Liver (tissue), 9 donors: ENCODE data around the gene CTNS. TPM values are rescaled to one million over a fixed set of nuclear protein-coding genes. Genes with fewer than 3 reads are reported as not detected.

ENCODE experiments used
- DNase-seq: peaks from one replicate; pipeline ENCODE4 v3.0.0-alpha.2; 2017; ENCODE audit warnings: low spot score
- H3K27ac ChIP-seq, 2 donors: one replicate each; pipeline ENCODE4 v1.7.0; 2013; ENCODE audit warnings: inconsistent platforms in 2 of 2, low read length in 2 of 2, control low read depth in 1 of 2, low read depth in 1 of 2, mild to moderate bottlenecking in 1 of 2
- H3K27me3 ChIP-seq, 4 donors: one replicate each; pipeline versions ENCODE4 v1.6.1 to v1.7.0; 2013; ENCODE audit warnings: low read length in 3 of 4, inconsistent platforms in 1 of 4, mild to moderate bottlenecking in 1 of 4, moderate library complexity in 1 of 4; ENCODE audit not compliant: control insufficient read depth in 4 of 4, insufficient read depth in 4 of 4
- H3K36me3 ChIP-seq, 4 donors: one replicate each; pipeline versions ENCODE4 v1.6.1 to v1.7.0; 2013; ENCODE audit warnings: low read length in 3 of 4, mild to moderate bottlenecking in 3 of 4, low read depth in 1 of 4, moderate library complexity in 1 of 4; ENCODE audit not compliant: control insufficient read depth in 4 of 4, insufficient read depth in 3 of 4
- H3K4me1 ChIP-seq, 4 donors: one replicate each; pipeline versions ENCODE4 v1.6.1 to v1.7.0; 2013; ENCODE audit warnings: low read length in 3 of 4, mild to moderate bottlenecking in 3 of 4, moderate library complexity in 1 of 4; ENCODE audit not compliant: control insufficient read depth in 4 of 4, insufficient read depth in 4 of 4
- H3K4me3 ChIP-seq, 3 donors: one replicate each; pipeline versions ENCODE4 v1.6.1 to v1.7.0; 2013; ENCODE audit warnings: low read length in 3 of 3, control low read depth in 1 of 3, low read depth in 1 of 3, mild to moderate bottlenecking in 1 of 3
- H3K9ac ChIP-seq, 2 donors: one replicate each; pipeline ENCODE4 v1.7.0; 2013; ENCODE audit warnings: low read length in 2 of 2, mild to moderate bottlenecking in 2 of 2, moderate library complexity in 2 of 2, control low read depth in 1 of 2, low read depth in 1 of 2
- H3K9me3 ChIP-seq, 4 donors: one replicate each; pipeline versions ENCODE4 v1.6.1 to v1.7.0; 2013; ENCODE audit warnings: low read length in 3 of 4; ENCODE audit not compliant: control insufficient read depth in 4 of 4
- CTCF ChIP-seq: fragments of 150-350 bp; IDR thresholded peaks from 2 replicates; pipeline ENCODE4 v1.5.1; 2017; ENCODE audit warnings: improper control_type of control experiment, low read depth, low read length; ENCODE audit not compliant: missing input control
- EGR1 ChIP-seq, 2 donors: IDR thresholded peaks; 2 replicates each; pipeline ENCODE4 v1.6.1; 2016 to 2018; ENCODE audit warnings: antibody characterized with exemption in 2 of 2, low read depth in 2 of 2
- FOXA1 ChIP-seq: IDR thresholded peaks from 2 replicates; pipeline ENCODE4 v1.6.1; 2016; ENCODE audit warnings: antibody characterized with exemption
- FOXA2 ChIP-seq: IDR thresholded peaks from 2 replicates; pipeline ENCODE4 v1.6.1; 2016; ENCODE audit warnings: antibody characterized with exemption
- GABPA ChIP-seq, 2 donors: IDR thresholded peaks in 1 of 2; conservative IDR thresholded peaks in 1 of 2; 2 replicates each; pipeline ENCODE4 v1.6.1; 2016; ENCODE audit warnings: antibody characterized with exemption in 2 of 2, mild to moderate bottlenecking in 1 of 2, moderate library complexity in 1 of 2
- HNF4A ChIP-seq, 2 donors: conservative IDR thresholded peaks; 2 replicates each; pipeline ENCODE4 v1.6.1; 2016; ENCODE audit warnings: antibody characterized with exemption in 2 of 2, mild to moderate bottlenecking in 2 of 2
- HNF4G ChIP-seq: IDR thresholded peaks from 2 replicates; pipeline ENCODE4 v1.6.1; 2016; ENCODE audit warnings: antibody characterized with exemption
- JUND ChIP-seq, 2 donors: IDR thresholded peaks; 2 replicates each; pipeline ENCODE4 v1.6.1; 2016; ENCODE audit warnings: antibody characterized with exemption in 2 of 2
- NR2F2 ChIP-seq: IDR thresholded peaks from 2 replicates; pipeline ENCODE4 v1.6.1; 2016; ENCODE audit warnings: antibody characterized with exemption
- REST ChIP-seq: IDR thresholded peaks from 2 replicates; pipeline ENCODE4 v1.6.1; 2016; ENCODE audit warnings: antibody characterized with exemption, mild to moderate bottlenecking
- SP1 ChIP-seq: IDR thresholded peaks from 2 replicates; pipeline ENCODE4 v1.6.1; 2018; ENCODE audit warnings: antibody characterized with exemption, mild to moderate bottlenecking
- TAF1 ChIP-seq: conservative IDR thresholded peaks from 2 replicates; pipeline ENCODE4 v1.6.1; 2016; ENCODE audit warnings: antibody characterized with exemption, mild to moderate bottlenecking
- YY1 ChIP-seq: IDR thresholded peaks from 2 replicates; pipeline ENCODE4 v1.6.1; 2016; ENCODE audit warnings: antibody characterized with exemption, mild to moderate bottlenecking
- ZBTB33 ChIP-seq: IDR thresholded peaks from 2 replicates; pipeline ENCODE4 v1.6.1; 2016; ENCODE audit warnings: antibody characterized with exemption
- WGBS: extraction: QIAGEN DNeasy Blood & Tissue Kit; methylation state at CpG from one replicate; pipeline ENCODE4 v1.1.7; 2013; 5-methylcytosine and 5-hydroxymethylcytosine counted together
- polyA plus RNA-seq, 2 donors: library from polyadenylated mRNA; stranded (reverse) in 1 of 2; unstranded in 1 of 2; fragments of 200-250 nt in 1 of 2; fragments of >200 nt in 1 of 2; fragmentation: Nextera tagmentation in 1 of 2; extraction: Ambion mirVana in 1 of 2; gene quantifications; one replicate each; pipeline versions ENCODE4 v1.2.1 to v1.2.3, GENCODE V29; 2013 to 2015
- total RNA-seq, 2 donors: library from RNA; depleted of rRNA; stranded (reverse); fragments of >200 nt; gene quantifications; one replicate each; pipeline ENCODE4 v1.2.3, GENCODE V29; 2014
- donor health status: healthy.
- donor health status: healthy.
- donor health status: healthy.
- donor health status: healthy.
- donor health status: healthy.

Gene CTNS
- total and polyA plus RNA-seq, 4 donors: 6.6 to 15.3 (median 9.6) TPM

- TF ChIP-seq REST (no peak), EGR1 (IDR thresholded peaks at IDR 0.05; ENCODE audit: low read depth in 2 of 2) (no peak), NR2F2 (no peak), FOXA2 (no peak), SP1 (no peak), FOXA1 (no peak), HNF4G (no peak)
Measured at GRCh38 chr17:3657874-3658783, 21.6 kb downstream of the CTNS start (continued).

GRCh38 chr17:3658784-3659449 lies 22.4 kb downstream of the CTNS start:
- Histone ChIP-seq H3K9me3 (no peaks in the 10 kb centered on the region), H3K4me3 (no peak overlapping the region), H3K9ac (no peak overlapping the region), H3K27ac (no peak overlapping the region), H3K36me3 (peaks cover 0 to 13% (median 2%) of the 10 kb centered on the region in 4 donors), H3K4me1 (peaks cover 6 to 25% (median 7%) of the 10 kb centered on the region in 4 donors), H3K27me3 (no peaks in the 10 kb centered on the region)
- no peak for DNase-seq
- no peak for TF ChIP-seq HNF4A (conservative IDR thresholded peaks at IDR 0.05)
- TF ChIP-seq ZBTB33: no peak
- no peak for TF ChIP-seq JUND (IDR thresholded peaks at IDR 0.05)
- TF ChIP-seq GABPA (IDR thresholded peaks at IDR 0.05 in 1 of 2, conservative IDR thresholded peaks at IDR 0.05 in 1 of 2): no peak
- TF ChIP-seq CTCF: no peak
- no peak for TF ChIP-seq TAF1
- TF ChIP-seq EGR1 (IDR thresholded peaks at IDR 0.05; ENCODE audit: low read depth in 2 of 2): no peak
- no peak for TF ChIP-seq YY1
- TF ChIP-seq FOXA2: no peak
- TF ChIP-seq SP1: no peak
- 83% methylated on average over 22 of the region's 22 CpGs for WGBS
